Neural cell (in vitro differentiated cells): ENCODE results near the gene LCLAT1. TPM values are rescaled to one million over a fixed set of nuclear protein-coding genes. Genes with fewer than 3 reads are reported as not detected.

ENCODE experiments used
- H2AFZ ChIP-seq: fragments of 200-600, 300-800 bp; sonication (generic), shearing (Covaris generic); 2 replicates; pipeline ENCODE4 v1.6.0; 2014; ENCODE audit warnings: low read depth, mild to moderate bottlenecking, antibody characterized with exemption, low read length, moderate library complexity
- H3F3A ChIP-seq: fragments of 200-600 bp; shearing (Covaris generic); 2 replicates; pipeline ENCODE4 v1.6.1; 2016; ENCODE audit warnings: mild to moderate bottlenecking, moderate library complexity, mixed read lengths, antibody characterized with exemption, low read length; ENCODE audit not compliant: insufficient read depth, poor library complexity, severe bottlenecking
- H3K27ac ChIP-seq: fragments of 200-600, 300-800 bp; sonication (generic), shearing (Covaris generic); 2 replicates; pipeline ENCODE4 v1.5.1; 2014; ENCODE audit warnings: mild to moderate bottlenecking, low read length, moderate library complexity
- H3K27me3 ChIP-seq: fragments of 300-800, 200-600 bp; sonication (generic), shearing (Covaris generic); 2 replicates; pipeline ENCODE4 v1.6.0; 2014; ENCODE audit warnings: mild to moderate bottlenecking, low read depth, low read length, moderate library complexity; ENCODE audit not compliant: insufficient read depth
- H3K36me3 ChIP-seq: fragments of 300-800, 200-600 bp; sonication (generic), shearing (Covaris generic); 2 replicates; pipeline ENCODE4 v1.5.1; 2014; ENCODE audit warnings: mild to moderate bottlenecking, antibody characterized with exemption, low read length, moderate library complexity; ENCODE audit not compliant: insufficient read depth
- H3K4me2 ChIP-seq: fragments of 300-800, 200-600 bp; sonication (generic), shearing (Covaris generic); 2 replicates; pipeline ENCODE4 v1.6.0; 2014; ENCODE audit warnings: mild to moderate bottlenecking, low read length
- H3K4me3 ChIP-seq: fragments of 300-800, 200-600 bp; sonication (generic), shearing (Covaris generic); 2 replicates; pipeline ENCODE4 v1.5.1; 2014; ENCODE audit warnings: mild to moderate bottlenecking, low read length, moderate library complexity
- H3K79me2 ChIP-seq: fragments of 200-600 bp; shearing (Covaris generic); replicated peaks from 2 replicates; pipeline ENCODE4 v1.6.0; 2014; ENCODE audit warnings: mild to moderate bottlenecking, low read length, moderate library complexity; ENCODE audit not compliant: insufficient read depth
- H3K9ac ChIP-seq: fragments of 300-800, 200-600 bp; sonication (generic), shearing (Covaris generic); 2 replicates; pipeline ENCODE4 v1.6.1; 2016; ENCODE audit warnings: mild to moderate bottlenecking, low read length, mixed read lengths
- H3K9me2 ChIP-seq: fragments of 200-600 bp; shearing (Covaris generic); 2 replicates; pipeline ENCODE4 v1.6.1; 2016; ENCODE audit warnings: mild to moderate bottlenecking, low read length, mixed read lengths; ENCODE audit not compliant: insufficient read depth
- H3K9me3 ChIP-seq: fragments of 200-600, 300-800 bp; sonication (generic), shearing (Covaris generic); 2 replicates; pipeline ENCODE4 v1.6.1; 2016; ENCODE audit warnings: mild to moderate bottlenecking, mixed run types, low read length, moderate library complexity, mixed read lengths
- H4K20me1 ChIP-seq: fragments of 200-600 bp; shearing (Covaris generic); 2 replicates; pipeline ENCODE4 v1.6.1; 2016; ENCODE audit warnings: mild to moderate bottlenecking, mixed run types; ENCODE audit not compliant: insufficient read depth
- CTCF ChIP-seq: fragments of 450-650 bp; IDR thresholded peaks from 2 replicates; pipeline ENCODE4 v1.5.1; 2014; ENCODE audit warnings: antibody characterized with exemption, mild to moderate bottlenecking, moderate library complexity; ENCODE audit not compliant: poor library complexity, severe bottlenecking
- EP300 ChIP-seq: fragments of 450-650 bp; conservative IDR thresholded peaks from 2 replicates; pipeline ENCODE4 v1.6.1; 2014; ENCODE audit warnings: antibody characterized with exemption, mild to moderate bottlenecking, moderate library complexity; ENCODE audit not compliant: poor library complexity, severe bottlenecking
- EZH2 ChIP-seq: fragments of 200-600, 300-800 bp; shearing (Covaris generic), sonication (generic); IDR thresholded peaks from 2 replicates; pipeline ENCODE4 v1.6.1; 2014; ENCODE audit warnings: antibody characterized with exemption, low read length, borderline replicate concordance, mild to moderate bottlenecking; ENCODE audit not compliant: insufficient read depth, poor library complexity, severe bottlenecking
- MXI1 ChIP-seq: fragments of 450-650 bp; conservative IDR thresholded peaks from 2 replicates; pipeline ENCODE4 v1.6.1; 2014; ENCODE audit warnings: antibody characterized with exemption, mild to moderate bottlenecking; ENCODE audit not compliant: poor library complexity, severe bottlenecking
- POLR2AphosphoS5 ChIP-seq: IDR thresholded peaks from 2 replicates; pipeline ENCODE4 v1.6.1; 2012
- RAD21 ChIP-seq: fragments of 450-650 bp; conservative IDR thresholded peaks from 2 replicates; pipeline ENCODE4 v1.6.1; 2014; ENCODE audit warnings: antibody characterized with exemption, mild to moderate bottlenecking, moderate library complexity
- SMC3 ChIP-seq: fragments of 450-650 bp; conservative IDR thresholded peaks from 2 replicates; pipeline ENCODE4 v1.6.1; 2014; ENCODE audit warnings: antibody characterized with exemption, mild to moderate bottlenecking, moderate library complexity; ENCODE audit not compliant: poor library complexity
- TAF1 ChIP-seq: IDR thresholded peaks from 2 replicates; pipeline ENCODE4 v1.6.1; 2012; ENCODE audit warnings: low read depth
- polyA plus RNA-seq: library from polyadenylated mRNA; depleted of rRNA; stranded (reverse); fragments of >200 nt; gene quantifications from 2 replicates; pipeline ENCODE4 v1.2.3, GENCODE V29; 2014
- TF ChIP-seq, protein P1 (sequence below): IDR thresholded peaks from 2 replicates; pipeline ENCODE4 v1.6.1; 2012; ENCODE audit warnings: borderline replicate concordance

The LCLAT1 gene
- polyA plus RNA-seq, 1 donor from 2014 or later = 5.8 TPM

GRCh38 chr2:30414961-30415360 lies 32.1 kb upstream of the LCLAT1 start:
- H3K79me2 ChIP-seq = no peaks in the 10 kb centered on the region
- no peak overlapping the region for H3K4me3 ChIP-seq

GRCh38 chr2:30417253-30417652 lies 29.8 kb upstream of the LCLAT1 start:
- Histone ChIP-seq H3K27me3 (no peaks in the 10 kb centered on the region), H4K20me1 (no peaks in the 10 kb centered on the region), H3K9ac (no peak overlapping the region), H2AFZ (no peak overlapping the region), H3K36me3 (no peaks in the 10 kb centered on the region), H3K27ac (peak overlapping the region; percentile 2), H3K9me2 (no peaks in the 10 kb centered on the region), H3K4me3 (no peak overlapping the region), H3K4me2 (no peak overlapping the region), H3K79me2 (no peaks in the 10 kb centered on the region), H3K9me3 (no peaks in the 10 kb centered on the region), H3F3A (no peaks in the 10 kb centered on the region)
- TF ChIP-seq MXI1 = no peak
- TF ChIP-seq, protein P1, sequence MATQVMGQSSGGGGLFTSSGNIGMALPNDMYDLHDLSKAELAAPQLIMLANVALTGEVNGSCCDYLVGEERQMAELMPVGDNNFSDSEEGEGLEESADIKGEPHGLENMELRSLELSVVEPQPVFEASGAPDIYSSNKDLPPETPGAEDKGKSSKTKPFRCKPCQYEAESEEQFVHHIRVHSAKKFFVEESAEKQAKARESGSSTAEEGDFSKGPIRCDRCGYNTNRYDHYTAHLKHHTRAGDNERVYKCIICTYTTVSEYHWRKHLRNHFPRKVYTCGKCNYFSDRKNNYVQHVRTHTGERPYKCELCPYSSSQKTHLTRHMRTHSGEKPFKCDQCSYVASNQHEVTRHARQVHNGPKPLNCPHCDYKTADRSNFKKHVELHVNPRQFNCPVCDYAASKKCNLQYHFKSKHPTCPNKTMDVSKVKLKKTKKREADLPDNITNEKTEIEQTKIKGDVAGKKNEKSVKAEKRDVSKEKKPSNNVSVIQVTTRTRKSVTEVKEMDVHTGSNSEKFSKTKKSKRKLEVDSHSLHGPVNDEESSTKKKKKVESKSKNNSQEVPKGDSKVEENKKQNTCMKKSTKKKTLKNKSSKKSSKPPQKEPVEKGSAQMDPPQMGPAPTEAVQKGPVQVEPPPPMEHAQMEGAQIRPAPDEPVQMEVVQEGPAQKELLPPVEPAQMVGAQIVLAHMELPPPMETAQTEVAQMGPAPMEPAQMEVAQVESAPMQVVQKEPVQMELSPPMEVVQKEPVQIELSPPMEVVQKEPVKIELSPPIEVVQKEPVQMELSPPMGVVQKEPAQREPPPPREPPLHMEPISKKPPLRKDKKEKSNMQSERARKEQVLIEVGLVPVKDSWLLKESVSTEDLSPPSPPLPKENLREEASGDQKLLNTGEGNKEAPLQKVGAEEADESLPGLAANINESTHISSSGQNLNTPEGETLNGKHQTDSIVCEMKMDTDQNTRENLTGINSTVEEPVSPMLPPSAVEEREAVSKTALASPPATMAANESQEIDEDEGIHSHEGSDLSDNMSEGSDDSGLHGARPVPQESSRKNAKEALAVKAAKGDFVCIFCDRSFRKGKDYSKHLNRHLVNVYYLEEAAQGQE = peak; percentile 30

More at GRCh38 chr2:30414961-30415360, 32.1 kb upstream of the LCLAT1 start:
- no peaks in the 10 kb centered on the region for H3K9me2 ChIP-seq
- H3K36me3 ChIP-seq = no peaks in the 10 kb centered on the region
- H3F3A ChIP-seq = no peaks in the 10 kb centered on the region
- no peak overlapping the region for H2AFZ ChIP-seq
- H3K27ac ChIP-seq = no peak overlapping the region
- TF ChIP-seq SMC3 (no peak), CTCF (no peak), EP300 (no peak), RAD21 (no peak), POLR2AphosphoS5 (no peak), MXI1 (no peak), EZH2 (no peak), TAF1 (no peak)
- TF ChIP-seq, protein P1 = no peak
- no peak overlapping the region for H3K9ac ChIP-seq
- H3K9me3 ChIP-seq = no peaks in the 10 kb centered on the region
- no peaks in the 10 kb centered on the region for H3K27me3 ChIP-seq
- no peaks in the 10 kb centered on the region for H4K20me1 ChIP-seq
- H3K4me2 ChIP-seq = no peak overlapping the region
